ENCODE data around the gene WNK2. TPM values are rescaled to one million over a fixed set of nuclear protein-coding genes. Genes with fewer than 3 reads are reported as not detected.
A peak's percentile ranks its signal among the peaks of the same experiment; 100 is the strongest.

WNK2 gene
- total and polyA plus RNA-seq, 2 of the 4 experiments (the other 2 are of a cell fraction), result not detected

GRCh38 chr9:93151097-93151784, 32.7 kb upstream of the WNK2 start:
- no peak overlapping the region for H3K4ac ChIP-seq (ENCODE audit: low read depth, low read length)
- H3K9ac ChIP-seq (ENCODE audit: low read depth, low read length), result no peak overlapping the region
- no peak overlapping the region for H3K4me2 ChIP-seq (ENCODE audit: low read depth, low read length)
- no peaks in the 10 kb centered on the region for H3K27me3 ChIP-seq (ENCODE audit: control insufficient read depth, insufficient read depth, low read length)
- H3K56ac ChIP-seq (ENCODE audit: extremely low read depth, insufficient read depth, low read length), result no peak overlapping the region
- H3K18ac ChIP-seq (ENCODE audit: low read depth, low read length), result no peak overlapping the region
- H2BK120ac ChIP-seq (ENCODE audit: low read depth, low read length), result no peak overlapping the region
- H2BK15ac ChIP-seq (ENCODE audit: low read depth, low read length), result no peak overlapping the region
- H4K8ac ChIP-seq (ENCODE audit: low read depth in 2 of 2, low read length in 2 of 2), result no peak overlapping the region
- H3K4me1 ChIP-seq (ENCODE audit: control insufficient read depth, insufficient read depth, low read length), result peaks cover 2% of the 10 kb centered on the region
- H3K36me3 ChIP-seq (ENCODE audit: control insufficient read depth, insufficient read depth, low read length), result no peaks in the 10 kb centered on the region
- no peak for TF ChIP-seq POLR2A (IDR thresholded peaks at IDR 0.05; ENCODE audit: low read depth, low read length)
- no peak for TF ChIP-seq SMC3 (IDR thresholded peaks at IDR 0.05; ENCODE audit: low read depth, low read length)
- TF ChIP-seq USF2 (IDR thresholded peaks at IDR 0.05; ENCODE audit: low read depth, low read length), result no peak
- TF ChIP-seq RFX5 (IDR thresholded peaks at IDR 0.05; ENCODE audit: low read depth, low read length), result no peak
- no peak for TF ChIP-seq MAFK (IDR thresholded peaks at IDR 0.05; ENCODE audit: low read depth, low read length)
- no peak for TF ChIP-seq NFE2L2 (IDR thresholded peaks at IDR 0.05; ENCODE audit: low read depth, low read length)
- no peak for TF ChIP-seq FOS (IDR thresholded peaks at IDR 0.05; ENCODE audit: low read depth, low read length)
- no peak for TF ChIP-seq ELK1 (IDR thresholded peaks at IDR 0.05; ENCODE audit: borderline replicate concordance, low read depth, low read length)
- TF ChIP-seq CHD1 (IDR thresholded peaks at IDR 0.05; ENCODE audit: low read depth, low read length), result no peak
- TF ChIP-seq RAD21 (IDR thresholded peaks at IDR 0.05; ENCODE audit: low read length), result no peak
- TF ChIP-seq CTCF (conservative IDR thresholded peaks at IDR 0.05; ENCODE audit: low read depth, low read length), result no peak
- TF ChIP-seq RCOR1 (IDR thresholded peaks at IDR 0.05; ENCODE audit: insufficient replicate concordance, low read length), result no peak
- TF ChIP-seq MAZ (IDR thresholded peaks at IDR 0.05; ENCODE audit: borderline replicate concordance, low read depth, low read length), result no peak
- no peak for TF ChIP-seq CEBPB (IDR thresholded peaks at IDR 0.05; ENCODE audit: low read depth, low read length)
- no peak overlapping the region for H2AFZ ChIP-seq (replicated peaks; ENCODE audit: low read length, poor library complexity)
- dilution Hi-C loops (cut with HindIII; ENCODE audit: low sequenced_read_pairs, unreplicated experiment) (no loop called here), in situ Hi-C loops (cut with MboI; ENCODE audit: low sequenced_read_pairs) (loop anchor here (25.0 kb wide), 1 partner anchor 811 kb away; the partner anchor contains the start of gene BARX1), intact Hi-C loops (cut with micrococcal nuclease) (loop anchor here (5.0 kb wide), 1 partner anchor 44 kb away; no protein-coding TSS in a partner anchor)
- H4K91ac ChIP-seq (ENCODE audit: insufficient read depth, low read depth, low read length), result no peak overlapping the region
- CTCF ChIA-PET, result no interaction called here
- no peak for ATAC-seq (ENCODE audit: low read depth)
- POLR2A ChIA-PET (ENCODE audit: unreplicated experiment), result no interaction called here
- H2AK5ac ChIP-seq (ENCODE audit: low read depth, low read length), result peak overlapping the region; percentile 61; the same call in 1 of the 2 replicates
- H4K20me1 ChIP-seq (ENCODE audit: insufficient read depth, low read length), result no peaks in the 10 kb centered on the region; the same call in 1 of the 2 replicates
- H3K23ac ChIP-seq (ENCODE audit: low read depth, low read length), result no peak overlapping the region
- H2AK9ac ChIP-seq (replicated peaks; ENCODE audit: low read depth, low read length, poor library complexity), result no peak overlapping the region
- H3K4me3 ChIP-seq (ENCODE audit: insufficient read depth, low read depth, low read length), result no peak overlapping the region
- H3K9me1 ChIP-seq (ENCODE audit: insufficient read depth, low read length), result no peaks in the 10 kb centered on the region
- H3K14ac ChIP-seq (replicated peaks; ENCODE audit: low read depth, low read length), result no peak overlapping the region
- 84% methylated on average over 6 of the region's 10 CpGs; no CpG with 5 or more reads in 1 of the 2 experiments for WGBS, 2 experiments (ENCODE audit: extremely low coverage in 2 of 2, insufficient read length in 1 of 2)
- no peak overlapping the region for H3K27ac ChIP-seq (ENCODE audit: insufficient read depth, low read length)
- H2BK5ac ChIP-seq (ENCODE audit: low read depth, low read length, poor library complexity, severe bottlenecking), result no peak overlapping the region
- BruUV-seq (replicated peaks), result no TSS peak
- no peak overlapping the region for H2BK20ac ChIP-seq (ENCODE audit: low read depth, low read length)
- no peak for DNase-seq
- H3K9me3 ChIP-seq (ENCODE audit: control insufficient read depth, insufficient read depth, low read length), result peaks cover 4% of the 10 kb centered on the region
- no peaks in the 10 kb centered on the region; a peak in 1 of 4 replicates for H3K79me1 ChIP-seq (ENCODE audit: low read depth in 1 of 2, low read length in 2 of 2)
- no peak overlapping the region for H4K5ac ChIP-seq (ENCODE audit: low read depth, low read length)

Measured in IMR-90 (cell line).